ENCODE measurements around the gene PRAME. TPM values are rescaled to one million over a fixed set of nuclear protein-coding genes. Genes with fewer than 3 reads are reported as not detected.
"Not testable (repeated sequence)": the region's sequence is repeated elsewhere in the genome, so short reads cannot be mapped to it uniquely, and the experiment has no call there.

PRAME gene
- total RNA-seq, 2 donors from 2014 or later: not detected

GRCh38 chr22:22583030-22583429 lies 24.0 kb upstream of the PRAME start:
- no peak for DNase-seq (ENCODE audit: low spot score)
- intact Hi-C loops (cut with DNase I): no loop called here

DNA sequence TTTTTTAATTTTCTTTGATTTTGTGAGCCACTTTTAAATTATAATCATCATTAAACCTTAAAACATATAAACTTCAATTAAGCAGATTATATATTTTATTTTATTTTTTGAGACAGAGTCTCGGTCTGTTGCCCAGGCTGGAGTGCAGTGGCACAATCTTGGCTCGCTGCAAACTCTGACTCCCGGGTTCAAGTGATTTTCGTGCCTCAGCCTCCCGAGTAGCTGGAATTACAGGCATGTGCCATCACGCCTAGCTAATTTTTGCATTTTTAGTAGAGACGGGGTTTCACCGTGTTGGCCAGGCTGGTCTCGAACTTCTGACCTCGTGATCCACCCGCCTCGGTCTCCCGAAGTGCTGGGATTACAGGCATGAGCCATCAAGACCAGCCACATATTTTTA lies 22.5 kb upstream of the PRAME start:
- intact Hi-C loops (cut with DNase I); DNase-seq (ENCODE audit: low spot score): not testable (repeated sequence)

- intact Hi-C loops (cut with DNase I): no loop called here
- no peak for DNase-seq (ENCODE audit: low spot score)
Observed at GRCh38 chr22:22579869-22580604, 21.0 kb upstream of the PRAME start.

GRCh38 chr22:22578702-22579424 lies 19.8 kb upstream of the PRAME start:
- DNase-seq (ENCODE audit: low spot score): no peak
- intact Hi-C loops (cut with DNase I): no loop called here

DNA sequence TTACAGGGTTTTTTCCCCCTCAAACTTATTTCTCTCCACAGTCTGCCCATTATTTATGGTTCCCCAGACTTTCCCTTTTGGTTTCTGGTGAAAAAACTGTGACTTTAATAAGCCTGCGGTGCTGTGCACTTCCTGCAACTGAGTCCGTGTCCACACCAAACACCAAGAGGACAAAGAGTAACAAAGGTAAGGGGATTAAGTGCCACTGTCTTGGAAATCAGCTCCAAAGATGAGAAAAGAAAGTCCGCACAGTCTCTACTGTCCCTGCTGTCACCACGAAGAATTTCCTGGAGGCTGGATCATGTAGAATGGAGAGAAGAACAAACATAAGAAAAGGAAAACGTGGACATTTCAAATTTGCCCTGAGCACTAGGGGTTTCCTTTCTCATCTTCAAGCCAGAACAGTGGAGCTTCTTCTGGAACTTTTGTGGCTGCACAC lies 17.9 kb upstream of the PRAME start:
- intact Hi-C loops (cut with DNase I): no loop called here
- DNase-seq (ENCODE audit: low spot score): no peak

- DNase-seq (ENCODE audit: low spot score): no peak
- intact Hi-C loops (cut with DNase I): no loop called here
Observed at GRCh38 chr22:22576244-22576988, 17.4 kb upstream of the PRAME start.

DNA sequence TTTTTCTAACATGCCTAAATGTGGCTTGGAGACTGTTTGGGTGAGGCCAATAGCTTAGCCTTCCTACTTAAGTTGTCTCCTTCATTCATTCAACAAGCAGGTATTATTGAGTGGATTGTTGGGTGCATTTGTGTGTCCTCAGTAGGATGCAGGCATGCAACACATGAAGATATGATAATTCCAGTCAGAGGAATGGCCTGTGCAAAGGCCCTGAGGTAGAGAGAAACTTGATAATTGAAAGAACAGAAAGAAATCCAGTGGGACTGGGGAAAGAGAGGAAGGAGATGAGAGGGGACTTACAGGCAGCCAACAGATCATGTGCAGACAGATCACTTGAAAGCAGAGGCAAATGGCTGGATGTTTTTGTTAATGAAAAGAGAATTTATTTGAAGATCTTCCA lies 15.3 kb upstream of the PRAME start:
- intact Hi-C loops (cut with DNase I): no loop called here
- no peak for DNase-seq (ENCODE audit: low spot score)

- intact Hi-C loops (cut with DNase I): no loop called here
- DNase-seq (ENCODE audit: low spot score): no peak
Observed at GRCh38 chr22:22573047-22573889, 14.2 kb upstream of the PRAME start.

- intact Hi-C loops (cut with DNase I): no loop called here
- no peak for DNase-seq (ENCODE audit: low spot score)
Observed at GRCh38 chr22:22571862-22572261, 12.8 kb upstream of the PRAME start.

DNA sequence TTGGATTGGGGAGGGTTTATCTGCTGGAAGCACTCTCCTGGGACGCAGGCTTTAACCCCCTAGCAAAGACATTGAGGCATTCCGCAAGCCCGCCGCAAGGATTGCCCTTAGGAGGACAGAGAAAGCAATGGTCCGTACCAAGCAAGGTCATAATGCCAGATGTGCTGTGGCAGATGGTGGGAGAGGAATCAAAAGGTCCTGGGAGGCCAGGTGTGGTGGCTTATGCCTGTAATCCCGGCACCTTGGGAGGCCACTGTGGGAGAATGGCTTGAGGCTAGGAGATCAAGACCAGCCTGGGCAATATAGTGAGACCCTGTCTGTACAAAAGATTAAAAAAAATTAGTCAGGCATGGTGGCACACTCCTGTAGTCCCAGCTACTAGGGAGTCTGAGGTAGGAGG lies 12.4 kb upstream of the PRAME start:
- intact Hi-C loops (cut with DNase I): no loop called here
- no peak for DNase-seq (ENCODE audit: low spot score)

- no peak for DNase-seq (ENCODE audit: low spot score)
- intact Hi-C loops (cut with DNase I): no loop called here
Observed at GRCh38 chr22:22569218-22569617, 10.2 kb upstream of the PRAME start.

DNA sequence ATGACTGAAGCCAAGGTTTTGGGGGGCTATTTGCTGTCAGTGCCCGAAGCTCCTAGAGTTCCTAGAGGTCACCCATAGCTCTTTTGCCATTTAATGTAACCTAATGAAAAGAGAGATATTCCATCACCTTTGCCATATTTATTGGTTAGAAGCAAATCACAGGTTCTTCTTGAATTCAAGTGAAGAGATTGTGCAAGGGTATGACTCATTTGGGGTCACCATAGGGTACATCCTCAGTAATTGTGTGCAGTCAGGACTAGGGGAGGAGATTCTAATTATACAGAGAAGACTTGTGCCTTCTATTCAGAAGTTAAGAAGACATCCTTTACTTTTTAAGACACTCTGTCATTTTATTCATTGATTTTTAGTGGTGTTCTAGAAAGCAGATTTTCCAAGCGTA lies 6.9 kb upstream of the PRAME start:
- DNase-seq (ENCODE audit: low spot score): no peak
- intact Hi-C loops (cut with DNase I): no loop called here

- intact Hi-C loops (cut with DNase I): no loop called here
- no peak for DNase-seq (ENCODE audit: low spot score)
Observed at GRCh38 chr22:22558071-22558971, 744 bp downstream of the PRAME start.

GRCh38 chr22:22556995-22557925 lies 1.8 kb downstream of the PRAME start:
- DNase-seq (ENCODE audit: low spot score): no peak
- intact Hi-C loops (cut with DNase I): no loop called here

GRCh38 chr22:22556578-22556977 lies 2.5 kb downstream of the PRAME start:
- intact Hi-C loops (cut with DNase I): no loop called here
- no peak for DNase-seq (ENCODE audit: low spot score)

- intact Hi-C loops (cut with DNase I): no loop called here
- DNase-seq (ENCODE audit: low spot score): no peak
Observed at GRCh38 chr22:22555596-22555995, 3.5 kb downstream of the PRAME start.

DNA sequence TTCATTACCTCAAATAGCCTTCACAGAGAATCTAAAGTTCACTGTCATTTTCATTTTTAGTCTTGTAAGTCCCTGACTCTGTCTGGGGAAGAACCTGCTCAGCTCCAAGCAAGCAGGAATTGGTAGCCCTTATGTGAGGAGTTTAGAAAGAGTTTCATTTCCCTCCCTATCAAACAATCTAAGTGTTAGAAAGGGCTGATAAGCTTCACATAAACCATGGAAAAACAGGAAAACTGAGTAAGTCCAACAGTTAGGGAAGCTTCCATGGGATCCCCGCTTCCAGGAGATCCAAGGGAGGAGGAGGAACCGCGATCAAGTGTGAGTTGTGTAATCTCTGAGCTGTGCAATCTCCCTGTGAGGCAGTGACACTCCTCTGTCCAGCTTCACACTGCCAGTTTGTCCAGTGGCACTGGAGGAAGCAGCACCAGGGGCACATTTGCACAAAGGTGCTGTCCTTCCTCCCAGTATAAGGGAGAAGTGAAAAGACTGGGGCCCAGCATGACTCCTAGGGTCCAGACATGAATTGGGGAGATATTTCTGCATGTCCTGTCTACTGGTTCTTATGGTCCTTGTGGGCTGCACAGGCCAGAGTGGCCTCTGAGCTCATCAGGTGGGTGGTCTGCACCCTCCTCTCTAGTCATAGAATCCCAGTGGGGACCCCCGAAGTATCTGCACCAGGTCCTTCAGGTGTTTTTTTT lies 4.3 kb downstream of the PRAME start:
- no peak for DNase-seq (ENCODE audit: low spot score)
- intact Hi-C loops (cut with DNase I): no loop called here

Measured in posterior vena cava (tissue), 2 donors.